GM18511 (cell line): ENCODE data around the gene RERE.

ENCODE experiments used
- ATAC-seq: cut with Tn5 transposase; IDR thresholded peaks from one replicate; pipeline ENCODE4 v1.9.1; 2021; ENCODE audit warnings: mild to moderate bottlenecking, moderate library complexity; ENCODE audit not compliant: unreplicated experiment

The RERE gene

GRCh38 chr1:8817412-8818324, at the start of gene RERE:
TSS of gene RERE (minus strand) at chr1:8817640.
- ATAC-seq, result peak; percentile 94

GRCh38 chr1:8866792-8867415, 49.5 kb upstream of the RERE start:
- ATAC-seq, result no peak

- ATAC-seq, result no peak
Observed at GRCh38 chr1:8866173-8866791, 48.8 kb upstream of the RERE start.

GRCh38 chr1:8864713-8865344, 47.4 kb upstream of the RERE start:
- ATAC-seq, result no peak

GRCh38 chr1:8863794-8864233, 46.4 kb upstream of the RERE start:
- no peak for ATAC-seq

GRCh38 chr1:8863138-8863537, 45.7 kb upstream of the RERE start:
- no peak for ATAC-seq

- ATAC-seq, result no peak
Observed at GRCh38 chr1:8862528-8862927, 45.1 kb upstream of the RERE start.

- ATAC-seq, result no peak
Observed at GRCh38 chr1:8860738-8861516, 43.5 kb upstream of the RERE start.

GRCh38 chr1:8858888-8859706, 41.7 kb upstream of the RERE start:
- no peak for ATAC-seq

- ATAC-seq, result no peak
Observed at GRCh38 chr1:8858112-8858668, 40.8 kb upstream of the RERE start.

GRCh38 chr1:8856689-8857412, 39.4 kb upstream of the RERE start:
- no peak for ATAC-seq

- no peak for ATAC-seq
Observed at GRCh38 chr1:8854240-8854639, 36.8 kb upstream of the RERE start.

- no peak for ATAC-seq
Observed at GRCh38 chr1:8851060-8851459, 33.6 kb upstream of the RERE start.

- ATAC-seq, result no peak
Observed at GRCh38 chr1:8848663-8849386, 31.4 kb upstream of the RERE start.

GRCh38 chr1:8847990-8848389, 30.6 kb upstream of the RERE start:
- ATAC-seq, result no peak

- ATAC-seq, result no peak
Observed at GRCh38 chr1:8846263-8846662, 28.8 kb upstream of the RERE start.

- no peak for ATAC-seq
Observed at GRCh38 chr1:8845104-8846097, 28.0 kb upstream of the RERE start.
